GM13977 (cell line): Measurements from ENCODE around the gene METTL25B.

Source experiments
- DNase-seq: peaks from one replicate; pipeline ENCODE4 v3.0.0; 2012; ENCODE audit warnings: low spot score
- CTCF ChIP-seq: IDR thresholded peaks from 2 replicates; pipeline ENCODE4 v1.5.1; 2012; ENCODE audit warnings: mild to moderate bottlenecking, control low read depth; ENCODE audit not compliant: insufficient read depth; ENCODE audit errors: extremely low read depth, missing control alignments
- in situ Hi-C: fragments of 300-500 bp; cut with MboI; formaldehyde crosslinking; loops from one replicate; pipeline ENCODE4 v1.12.0; 2022; ENCODE audit warnings: low sequenced_read_pairs, low pct_unique_long_range_greater_than_20kb, mixed read lengths, inconsistent platforms; ENCODE audit not compliant: unreplicated experiment

METTL25B gene

GRCh38 chr1:156692925-156693847 lies 35.1 kb upstream of the METTL25B start:
- no peak for DNase-seq
- TF ChIP-seq CTCF, result no peak
- in situ Hi-C loops, result no loop called here

DNA sequence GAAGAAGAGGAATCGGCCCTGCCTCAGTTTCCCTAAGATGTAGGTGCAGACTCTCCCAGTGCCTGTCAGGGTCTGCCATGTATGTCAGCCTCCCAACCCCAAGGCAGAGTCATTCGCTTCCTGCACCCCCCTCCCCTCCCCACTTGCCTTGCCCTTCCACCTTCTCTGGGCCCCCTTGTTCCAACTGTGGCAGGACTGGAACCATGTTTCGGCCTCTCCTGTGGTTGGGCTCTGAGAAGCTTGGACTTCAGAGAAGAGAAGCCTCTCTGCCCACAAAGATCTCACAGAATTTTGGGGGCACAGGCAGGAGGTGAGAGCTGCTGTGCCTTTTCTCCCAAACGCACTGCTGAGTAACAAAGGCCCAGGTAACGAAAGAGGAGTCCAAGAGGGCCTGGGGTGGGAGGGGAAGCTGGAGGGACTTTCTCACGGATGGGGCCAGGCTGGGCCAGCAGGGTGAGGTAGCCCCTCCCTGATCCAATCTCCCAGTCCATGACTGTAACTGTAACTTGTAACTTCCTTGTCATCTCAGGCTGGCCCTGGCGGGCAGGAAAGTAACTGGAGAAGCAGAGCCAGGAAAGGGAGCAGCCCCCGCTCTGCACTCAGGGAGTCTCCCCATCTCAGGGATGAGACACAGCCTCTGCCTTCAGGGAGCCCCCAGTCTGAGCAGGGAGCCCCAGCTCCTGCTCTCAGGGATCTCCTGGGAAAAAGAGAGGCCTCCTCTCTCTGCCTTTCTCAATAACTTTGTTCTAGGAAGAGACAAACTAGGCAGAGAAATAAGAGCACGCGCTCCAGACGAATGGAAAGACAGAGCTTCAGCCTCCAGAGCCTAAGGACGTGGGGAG lies 34.2 kb upstream of the METTL25B start:
- no peak for DNase-seq
- in situ Hi-C loops, result no loop called here
- no peak for TF ChIP-seq CTCF

GRCh38 chr1:156694690-156694962 lies 33.6 kb upstream of the METTL25B start:
- TF ChIP-seq CTCF, result no peak
- no peak for DNase-seq
- in situ Hi-C loops, result no loop called here

DNA sequence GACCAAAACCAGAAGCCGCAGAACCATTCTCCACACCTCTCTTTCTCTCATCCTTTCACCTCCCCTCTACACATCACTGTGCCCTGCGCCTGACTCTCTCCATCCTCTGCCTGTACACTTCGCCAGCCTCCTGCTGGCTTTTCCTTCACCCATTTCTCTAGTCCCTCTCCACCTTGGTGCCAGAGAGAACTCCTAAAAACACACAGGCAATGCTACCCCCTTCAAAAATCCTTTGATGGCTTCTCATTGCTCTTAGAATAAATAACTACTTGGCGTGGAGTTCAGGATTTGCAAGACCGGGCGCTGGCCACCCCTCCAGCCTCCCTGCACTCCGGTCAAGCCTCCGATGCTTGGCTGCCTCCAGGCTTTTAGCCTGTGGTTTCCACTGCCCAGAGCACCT lies 31.5 kb upstream of the METTL25B start:
- no peak for TF ChIP-seq CTCF
- in situ Hi-C loops, result no loop called here

DNA sequence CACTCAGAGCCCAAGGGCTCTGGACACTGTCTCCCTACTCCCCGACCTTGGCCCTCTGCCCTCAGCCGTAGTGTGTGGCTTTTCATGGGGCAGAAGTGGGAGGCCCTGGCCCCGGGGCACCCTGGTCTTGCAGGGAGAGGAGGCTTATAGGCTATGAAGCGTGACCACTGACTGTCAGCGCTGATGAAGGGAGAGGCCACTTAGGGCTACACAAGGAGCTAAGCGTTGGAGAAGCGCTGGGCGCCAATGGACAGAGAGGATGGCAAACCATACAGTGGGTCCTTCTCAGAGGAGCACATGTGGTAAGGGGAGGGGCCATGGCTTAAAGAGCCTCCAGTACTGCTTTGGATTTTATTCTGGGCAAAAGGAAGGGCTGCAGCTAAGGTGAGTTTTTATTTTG lies 30.8 kb upstream of the METTL25B start:
- in situ Hi-C loops, result no loop called here
- DNase-seq, result no peak
- TF ChIP-seq CTCF, result no peak

More for the DNA sequence above, 31.5 kb upstream of the METTL25B start:
- no peak for DNase-seq

DNA sequence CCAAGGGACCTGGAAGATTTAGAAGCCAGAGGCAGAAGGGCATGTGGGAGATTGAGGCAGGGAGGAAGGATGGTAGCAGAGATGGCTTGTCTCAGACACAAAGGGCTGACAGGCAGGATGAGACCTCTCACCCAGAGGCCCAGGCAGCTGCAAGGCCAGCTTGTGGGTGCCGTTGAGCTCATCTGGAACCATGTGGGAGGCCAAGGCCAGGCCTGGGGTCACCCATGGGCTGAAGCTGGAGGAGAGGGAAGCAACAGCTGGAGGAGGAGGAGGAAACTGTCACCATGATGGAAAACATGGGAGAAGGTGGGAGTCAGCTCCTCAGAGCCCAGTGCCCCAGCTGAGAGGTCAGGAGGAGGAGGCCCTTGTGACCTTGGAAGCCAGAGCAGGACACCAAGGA lies 29.3 kb upstream of the METTL25B start:
- no peak for TF ChIP-seq CTCF
- in situ Hi-C loops, result no loop called here
- no peak for DNase-seq
